HG02798 (cell line): ENCODE measurements around the gene ZNF384.
"Not testable (repeated sequence)": the region's sequence is repeated elsewhere in the genome, so short reads cannot be mapped to it uniquely, and the experiment has no call there.

Experiments
- ATAC-seq: cut with Tn5 transposase; IDR thresholded peaks from one replicate; pipeline ENCODE4 v1.9.1; 2021; ENCODE audit warnings: mild to moderate bottlenecking; ENCODE audit not compliant: unreplicated experiment, poor library complexity

ZNF384 gene

DNA sequence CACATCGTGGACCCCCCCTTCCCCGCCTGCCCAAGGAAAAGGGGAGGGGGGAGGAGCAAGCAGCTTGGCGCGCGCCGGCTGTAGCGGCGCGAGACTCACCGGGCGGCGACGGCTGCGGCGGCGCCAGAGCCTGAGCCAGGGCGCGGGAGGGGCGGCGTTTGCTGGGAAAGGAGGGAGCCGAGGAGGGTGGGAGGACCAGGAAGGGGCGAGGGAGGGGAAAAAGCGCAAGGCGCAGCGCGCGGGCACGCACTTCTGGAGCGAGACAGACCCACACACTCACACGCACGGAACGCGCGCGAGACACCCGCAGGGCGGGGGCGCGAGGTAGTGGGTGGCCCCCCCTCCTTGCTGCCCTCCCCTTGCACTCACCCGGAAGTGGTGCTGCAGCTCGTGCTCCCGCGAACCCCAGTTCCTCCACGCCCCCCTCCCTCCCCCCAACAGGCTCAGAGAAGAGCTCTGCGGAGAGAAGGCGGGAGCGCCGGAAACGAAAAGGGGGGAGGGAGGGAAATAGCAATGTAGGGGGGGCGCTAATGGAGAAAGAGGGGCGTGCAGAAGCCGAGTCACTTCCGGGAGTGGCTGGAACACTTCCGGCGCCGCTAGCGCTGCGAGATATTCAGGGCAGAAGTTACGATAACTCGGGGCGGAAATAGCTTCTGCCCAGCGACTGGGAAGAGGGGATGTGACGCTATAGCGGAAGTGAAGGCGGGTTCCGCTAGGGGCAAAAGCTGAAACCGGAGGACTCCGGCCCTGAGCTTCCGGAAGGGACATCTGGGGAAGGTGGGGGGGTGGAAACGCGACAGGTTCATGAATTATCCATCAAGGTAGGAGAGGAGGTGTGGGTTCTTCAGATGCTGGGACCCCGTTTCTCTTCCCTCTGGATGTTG lies at the start of gene ZNF384:
Gene ZNF384 (minus strand): TSS at position 377 of the 884 bp plus-strand sequence. CDS start 9,855 bp downstream, outside the sequence.
- peak; percentile 89 for ATAC-seq

GRCh38 chr12:6736754-6737153 lies 47.6 kb upstream of the ZNF384 start:
- ATAC-seq: no peak

- ATAC-seq: peak; percentile 32
These were observed 46.4 kb upstream of the ZNF384 start for GRCh38 chr12:6735448-6736191.

- no peak for ATAC-seq
These were observed 45.6 kb upstream of the ZNF384 start for GRCh38 chr12:6734506-6735387.

- ATAC-seq: no peak
These were observed 41.0 kb upstream of the ZNF384 start for GRCh38 chr12:6730169-6730568.

GRCh38 chr12:6729186-6729585 lies 40.0 kb upstream of the ZNF384 start:
- ATAC-seq: no peak

- no peak for ATAC-seq
These were observed 36.2 kb upstream of the ZNF384 start for GRCh38 chr12:6725350-6725749.

DNA sequence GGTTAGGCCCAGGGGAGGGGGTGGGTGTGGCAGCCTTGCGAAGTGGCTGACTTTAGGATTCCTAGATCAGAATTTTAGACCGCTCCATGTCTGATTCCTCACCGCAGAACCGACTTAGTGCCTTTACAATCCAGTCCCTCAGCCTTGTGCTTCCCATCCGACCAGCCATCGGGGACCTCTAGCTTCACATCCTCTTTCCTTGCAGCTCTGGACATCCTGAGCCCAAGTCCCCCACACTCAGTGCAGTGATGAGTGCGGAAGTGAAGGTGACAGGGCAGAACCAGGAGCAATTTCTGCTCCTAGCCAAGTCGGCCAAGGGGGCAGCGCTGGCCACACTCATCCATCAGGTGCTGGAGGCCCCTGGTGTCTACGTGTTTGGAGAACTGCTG lies 35.2 kb upstream of the ZNF384 start:
- peak; percentile 9 for ATAC-seq

DNA sequence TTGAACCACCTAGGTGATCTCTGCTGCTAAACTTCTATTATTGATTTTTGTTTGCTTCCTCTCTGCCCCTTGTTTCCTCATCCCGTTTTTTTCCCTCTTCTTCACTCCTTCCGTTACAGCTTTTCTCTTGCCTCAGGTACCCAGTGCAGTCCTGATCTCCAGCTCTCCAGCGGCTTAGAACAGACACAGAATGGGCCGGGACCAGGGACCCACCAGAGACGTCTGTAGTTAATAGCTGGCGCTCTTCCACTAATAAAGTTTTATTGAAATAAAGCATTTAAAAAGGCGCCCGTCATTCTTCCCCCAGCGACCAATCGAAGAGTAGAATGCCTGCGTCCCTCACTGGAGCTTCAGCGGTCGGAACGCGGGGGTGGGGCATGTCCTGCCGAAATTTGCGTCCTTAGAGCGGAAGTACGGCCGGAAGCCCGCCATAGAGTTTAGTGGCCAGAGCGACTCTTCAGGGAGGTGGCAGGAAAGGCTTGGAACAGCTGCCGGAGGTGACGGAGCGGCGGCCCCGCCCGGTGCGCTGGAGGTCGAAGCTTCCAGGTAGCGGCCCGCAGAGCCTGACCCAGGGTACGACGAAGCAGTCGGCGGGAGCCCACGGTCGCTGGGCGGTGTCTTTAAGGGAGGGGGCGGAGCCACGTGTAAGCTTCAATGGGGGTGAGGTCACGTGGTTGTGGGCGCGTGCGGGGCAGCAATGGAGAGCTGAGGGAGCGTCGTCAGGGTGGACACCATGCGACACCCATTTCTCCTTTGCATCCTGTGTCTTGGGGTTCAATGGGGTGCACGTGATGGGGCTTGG lies 34.6 kb upstream of the ZNF384 start, which contains the start of gene COPS7A:
Gene COPS7A (plus strand): TSS at position 440 of the 802 bp plus-strand sequence. CDS start 611 bp downstream, outside the sequence.
- ATAC-seq: peak; percentile 96

- ATAC-seq: no peak
These were observed 33.7 kb upstream of the ZNF384 start for GRCh38 chr12:6722863-6723262.

GRCh38 chr12:6716874-6717437 lies 27.8 kb upstream of the ZNF384 start:
- no peak for ATAC-seq

DNA sequence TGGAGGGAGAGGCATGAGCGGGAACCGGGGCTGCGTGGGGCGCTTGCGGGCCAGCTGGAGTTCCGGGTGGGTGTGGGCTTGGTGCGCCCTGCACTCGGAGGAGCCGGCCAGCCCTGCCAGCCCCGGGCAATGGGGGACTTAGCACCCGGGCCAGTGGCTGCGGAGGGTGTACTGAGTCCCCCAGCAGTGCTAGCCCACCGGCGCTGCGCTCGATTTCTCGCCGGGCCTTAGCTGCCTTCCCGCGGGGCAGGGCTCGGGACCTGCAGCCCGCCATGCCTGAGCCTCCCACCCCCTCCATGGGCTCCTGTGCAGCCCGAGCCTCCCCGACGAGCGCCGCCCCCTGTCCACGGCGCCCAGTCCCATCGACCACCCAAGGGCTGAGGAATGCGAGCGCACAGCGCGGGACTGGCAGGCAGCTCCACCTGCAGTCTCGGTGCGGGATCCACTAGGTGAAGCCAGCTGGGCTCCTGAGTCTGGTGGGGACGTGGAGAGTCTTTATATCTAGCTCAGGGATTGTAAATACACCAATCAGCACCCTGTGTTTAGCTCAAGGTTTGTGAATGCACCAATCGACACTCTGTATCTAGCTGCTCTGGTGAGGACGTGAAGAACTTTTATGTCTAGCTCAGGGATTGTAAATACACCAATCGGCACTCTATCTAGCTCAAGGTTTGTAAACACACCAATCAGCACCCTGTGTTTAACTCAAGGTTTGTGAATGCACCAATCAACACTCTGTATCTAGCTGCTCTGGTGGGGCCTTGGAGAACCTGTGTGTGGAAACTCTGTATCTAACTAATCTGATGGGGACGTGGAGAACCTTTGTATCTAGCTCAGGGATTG lies 27.1 kb upstream of the ZNF384 start:
- ATAC-seq: not testable (repeated sequence)

DNA sequence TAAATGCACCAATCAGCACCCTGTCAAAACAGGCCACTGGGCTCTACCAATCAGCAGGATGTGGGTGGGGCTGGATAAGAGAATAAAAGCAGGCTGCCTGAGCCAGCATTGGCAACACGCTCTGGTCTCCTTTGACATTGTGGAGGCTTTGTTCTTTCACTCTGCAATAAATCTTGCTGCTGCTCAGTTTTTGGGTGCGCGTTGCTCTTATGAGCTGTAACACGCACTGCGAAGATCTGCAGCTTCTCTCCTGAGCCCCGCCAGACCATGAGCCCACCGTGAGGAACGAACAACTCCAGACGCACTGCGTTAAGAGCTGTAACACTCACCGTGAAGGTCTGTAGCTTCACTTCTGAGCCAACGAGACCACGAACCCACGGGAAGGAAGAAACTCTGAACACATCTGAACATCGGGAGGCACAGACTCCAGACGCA lies 19.8 kb upstream of the ZNF384 start:
- no peak for ATAC-seq

GRCh38 chr12:6708351-6708750 lies 19.2 kb upstream of the ZNF384 start:
- ATAC-seq: not testable (repeated sequence)

GRCh38 chr12:6703631-6704030 lies 14.5 kb upstream of the ZNF384 start:
- no peak for ATAC-seq

- ATAC-seq: no peak
These were observed 12.0 kb upstream of the ZNF384 start for GRCh38 chr12:6701078-6701768.

DNA sequence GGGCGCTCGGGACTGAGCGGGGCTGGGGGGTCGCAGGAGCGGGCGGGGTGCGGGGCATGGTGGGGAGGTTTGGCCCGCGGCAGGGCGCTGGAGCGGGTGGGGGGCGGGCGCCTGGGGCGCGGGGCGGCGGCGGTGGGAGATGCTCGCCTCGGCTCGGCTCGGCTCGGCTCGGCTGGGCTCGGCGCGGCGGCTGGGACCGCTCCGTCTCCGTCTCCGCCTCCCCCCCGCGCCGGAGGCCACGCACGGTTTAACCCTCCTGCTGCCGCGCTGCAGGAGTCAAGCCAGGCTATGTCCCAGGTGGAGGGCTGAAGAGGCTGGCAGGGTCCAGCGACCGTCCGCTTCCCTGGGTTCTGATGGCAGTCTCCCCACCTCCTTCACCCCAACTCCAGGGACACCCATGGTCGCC lies 11.5 kb upstream of the ZNF384 start, which contains the start of gene PIANP:
Gene PIANP (minus strand): TSS at position 170 of the 406 bp plus-strand sequence. CDS start 2,754 bp downstream, outside the sequence.
- ATAC-seq: no peak
